H1 (cell line): ENCODE measurements around the gene RBM27. TPM values are rescaled to one million over a fixed set of nuclear protein-coding genes. Genes with fewer than 3 reads are reported as not detected.

Experiments
- CHD1 ChIP-seq: IDR thresholded peaks from 2 replicates; pipeline ENCODE4 v1.6.1; 2012; ENCODE audit warnings: low read depth, low read length, improper control_type of control experiment
- HDAC6 ChIP-seq: IDR thresholded peaks from one replicate; pipeline ENCODE4 v1.7.1; 2012; ENCODE audit warnings: low read depth, mild to moderate bottlenecking, inconsistent platforms, low read length, moderate library complexity
- JUN ChIP-seq: IDR thresholded peaks from 2 replicates; pipeline ENCODE4 v1.6.1; 2011; ENCODE audit warnings: low read depth, mild to moderate bottlenecking, improper control_type of control experiment, low read length
- NANOG ChIP-seq: IDR thresholded peaks from 2 replicates; pipeline ENCODE4 v1.6.1; 2011; ENCODE audit warnings: low read length, low read depth, mild to moderate bottlenecking, inconsistent platforms; ENCODE audit not compliant: insufficient read depth, poor library complexity, severe bottlenecking
- SP4 ChIP-seq: IDR thresholded peaks from 2 replicates; pipeline ENCODE4 v1.6.1; 2012; ENCODE audit warnings: low read length, inconsistent platforms
- polyA plus RNA-seq, 7 experiments: library from polyadenylated mRNA; depleted of rRNA in 3 of 7; stranded (reverse) in 5 of 7; unstranded in 2 of 7; fragments of >200 nt in 5 of 7; fragments of 200-250 nt in 2 of 7; gene quantifications; 1 replicate in 5 of 7; 2 replicates in 1 of 7; 4 replicates in 1 of 7; pipeline versions ENCODE4 v1.2.1 to v1.2.3, GENCODE V29; 2011 to 2013; ENCODE audit warnings: missing spikeins in 2 of 7, mixed read lengths in 2 of 7
- total RNA-seq: library from RNA; stranded (reverse); fragmentation: NEBNext Ultra II Directional; extraction: Animal tissue kit (Norgen Biotek cat#: 25700); gene quantifications from 2 replicates; pipeline ENCODE4 v1.2.1, GENCODE V29; 2021
- TF ChIP-seq, protein P1 (sequence below): IDR thresholded peaks from 2 replicates; pipeline ENCODE4 v1.6.1; 2011; ENCODE audit warnings: low read length, improper control_type of control experiment
- TF ChIP-seq, protein P2 (sequence below): IDR thresholded peaks from 2 replicates; pipeline ENCODE4 v1.6.1; 2011; ENCODE audit warnings: low read depth, mild to moderate bottlenecking, low read length; ENCODE audit not compliant: insufficient read depth

RBM27 gene
- total and polyA plus RNA-seq, 2 of the 8 experiments (the other 6 are each of a cell fraction or from before 2014, with no cell fraction given): 13.1 to 42.9 TPM

DNA sequence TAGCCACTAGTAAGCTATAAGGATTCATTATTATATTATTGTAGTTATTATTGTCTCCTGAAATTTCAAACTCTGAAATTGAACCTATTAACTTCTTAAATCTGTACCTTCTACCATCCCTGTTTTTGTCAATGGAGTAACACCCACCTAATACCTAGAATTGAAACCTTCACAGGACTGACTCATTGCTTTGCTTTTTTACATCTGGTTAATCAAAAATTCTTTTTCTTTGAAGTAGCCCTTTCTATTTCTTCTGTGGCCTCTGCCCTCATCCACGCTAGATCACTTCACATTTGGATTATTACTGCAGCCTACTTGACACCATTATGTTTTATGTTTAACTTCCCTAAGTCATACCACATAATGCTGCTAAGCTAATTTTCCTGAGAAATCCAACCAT, 35.6 kb downstream of the RBM27 start (continued):
- TF ChIP-seq, protein P1, sequence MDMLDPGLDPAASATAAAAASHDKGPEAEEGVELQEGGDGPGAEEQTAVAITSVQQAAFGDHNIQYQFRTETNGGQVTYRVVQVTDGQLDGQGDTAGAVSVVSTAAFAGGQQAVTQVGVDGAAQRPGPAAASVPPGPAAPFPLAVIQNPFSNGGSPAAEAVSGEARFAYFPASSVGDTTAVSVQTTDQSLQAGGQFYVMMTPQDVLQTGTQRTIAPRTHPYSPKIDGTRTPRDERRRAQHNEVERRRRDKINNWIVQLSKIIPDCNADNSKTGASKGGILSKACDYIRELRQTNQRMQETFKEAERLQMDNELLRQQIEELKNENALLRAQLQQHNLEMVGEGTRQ: no peak
- TF ChIP-seq, protein P2, sequence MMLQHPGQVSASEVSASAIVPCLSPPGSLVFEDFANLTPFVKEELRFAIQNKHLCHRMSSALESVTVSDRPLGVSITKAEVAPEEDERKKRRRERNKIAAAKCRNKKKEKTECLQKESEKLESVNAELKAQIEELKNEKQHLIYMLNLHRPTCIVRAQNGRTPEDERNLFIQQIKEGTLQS: no peak
- no peak for TF ChIP-seq SP4
- no peak for TF ChIP-seq JUN
- no peak for TF ChIP-seq CHD1
- TF ChIP-seq HDAC6: no peak
- no peak for TF ChIP-seq NANOG
